Smooth muscle cell of the brain vasculature (primary cell): Measurements from ENCODE around the gene GLIS1.

Source experiments
- DNase-seq: peaks from one replicate; pipeline ENCODE4 v3.0.0-alpha.2; 2012; ENCODE audit warnings: low read depth, low spot score

The GLIS1 gene

GRCh38 chr1:53617851-53618499 is 121.0 kb downstream of the GLIS1 start:
- DNase-seq, result no peak

DNA sequence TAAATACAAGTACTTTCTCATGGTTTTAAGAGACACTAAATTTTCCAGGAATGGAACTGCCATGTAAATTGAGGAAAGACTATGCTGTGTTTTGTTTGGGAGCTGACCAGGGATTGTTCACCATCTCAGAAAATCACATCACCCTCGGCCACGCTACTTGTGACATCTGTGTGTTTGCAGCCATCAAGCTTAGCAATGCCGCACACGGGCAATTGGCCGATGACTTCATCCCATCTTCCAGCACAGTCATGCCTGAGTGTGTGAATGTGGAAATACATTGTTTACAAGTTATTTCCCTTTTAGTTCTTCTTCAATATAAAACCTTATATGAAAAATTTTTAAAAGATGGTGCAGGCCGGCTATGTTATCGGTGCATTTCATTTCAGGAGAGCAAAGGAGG is 121.6 kb downstream of the GLIS1 start:
- no peak for DNase-seq

DNA sequence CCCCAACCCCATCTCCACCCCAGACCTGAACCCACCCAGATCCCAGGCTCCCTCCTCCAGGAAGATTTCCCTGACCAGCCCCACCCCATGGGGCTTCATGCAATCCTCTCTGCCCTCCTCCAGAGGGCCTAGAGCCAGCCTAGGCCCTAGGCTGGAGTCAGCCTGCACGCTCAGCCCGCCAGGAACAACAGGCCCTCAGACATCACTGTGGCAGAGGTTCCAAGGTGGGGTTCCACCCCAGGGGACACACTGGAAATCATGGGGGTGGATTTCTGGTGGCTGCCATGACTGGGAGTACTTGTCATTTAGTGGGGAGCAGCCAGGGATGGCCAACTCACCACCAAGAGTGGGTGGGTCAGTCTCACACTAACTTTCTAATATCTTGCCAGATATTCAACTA is 122.0 kb downstream of the GLIS1 start:
- DNase-seq, result no peak

DNA sequence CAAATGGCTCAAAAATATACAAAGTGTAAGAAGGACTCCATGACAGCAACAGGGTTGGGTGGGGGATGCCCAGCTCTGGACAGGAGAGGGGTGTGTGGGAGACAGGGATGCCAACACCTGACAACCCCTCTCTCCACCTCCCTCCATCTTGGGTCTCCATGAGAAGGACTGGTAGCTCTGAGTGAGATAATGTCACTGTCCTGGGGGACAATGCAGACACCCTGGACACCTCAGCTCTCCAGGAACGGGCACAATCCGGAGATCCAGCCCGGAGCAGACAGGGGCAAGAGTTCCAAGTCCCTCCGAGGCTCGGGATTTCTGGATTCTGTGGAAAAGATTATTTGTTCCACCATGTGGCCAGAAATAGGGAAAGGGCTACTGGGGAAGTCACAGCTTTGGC is 122.5 kb downstream of the GLIS1 start:
- no peak for DNase-seq

- no peak for DNase-seq
These were observed 123.9 kb downstream of the GLIS1 start for GRCh38 chr1:53615101-53615500.

DNA sequence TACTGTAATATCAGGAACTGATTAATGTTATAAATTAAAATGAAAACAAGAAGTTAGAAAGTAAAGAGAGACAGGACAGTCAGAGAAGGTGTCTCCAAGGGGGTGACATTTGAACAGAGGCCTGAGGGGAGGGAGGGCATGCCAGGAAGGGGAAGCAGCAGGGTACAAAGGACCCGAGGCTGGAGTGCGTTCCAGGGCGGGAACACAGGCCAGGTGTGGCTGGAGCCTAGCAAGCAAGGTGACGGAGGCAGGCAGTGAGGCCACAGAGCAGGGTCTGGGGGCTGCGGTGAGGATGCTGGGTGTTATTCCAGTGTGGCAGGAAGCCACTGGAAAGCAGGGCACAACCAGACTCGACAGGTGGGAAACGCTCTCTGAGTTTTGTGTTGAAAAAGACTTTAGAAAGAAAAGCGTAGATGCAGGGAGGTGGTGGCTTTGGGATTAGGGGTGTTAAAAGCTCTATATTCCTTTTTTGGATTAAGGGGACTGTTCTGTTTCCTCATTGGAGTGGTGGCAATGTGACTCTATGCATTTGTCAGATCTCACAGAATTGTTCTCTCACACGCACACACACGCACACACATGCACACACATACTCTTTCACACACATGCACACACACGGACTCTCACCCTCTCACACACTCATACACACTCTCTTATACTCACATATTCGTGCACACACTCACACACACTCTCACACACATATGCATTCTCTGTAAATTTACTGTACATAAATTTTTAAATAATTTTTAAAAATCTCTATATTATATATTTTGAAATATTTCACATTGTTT is 124.5 kb downstream of the GLIS1 start:
- no peak for DNase-seq

GRCh38 chr1:53608676-53609075 is 130.3 kb downstream of the GLIS1 start:
- DNase-seq, result no peak

DNA sequence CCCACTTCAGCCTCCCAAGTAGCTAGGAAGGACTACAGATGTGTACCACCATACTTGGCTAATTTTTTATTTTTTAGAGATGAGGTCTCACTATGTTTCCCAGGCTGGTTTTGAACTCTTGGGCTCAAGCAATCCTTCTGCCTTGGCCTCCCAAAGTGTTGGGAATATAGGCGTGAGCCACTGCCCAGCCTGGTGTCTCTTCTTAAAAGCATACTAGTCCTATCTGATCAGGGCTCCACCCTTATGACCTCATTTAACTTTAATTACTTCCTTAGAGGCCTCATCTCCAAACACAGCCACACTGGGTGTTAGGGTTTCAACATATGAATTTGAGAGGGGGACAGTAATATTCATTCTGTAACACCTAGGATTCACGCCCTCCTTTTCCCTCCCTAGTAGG is 130.9 kb downstream of the GLIS1 start:
- no peak for DNase-seq

- no peak for DNase-seq
These were observed 132.3 kb downstream of the GLIS1 start for GRCh38 chr1:53606651-53607051.

- DNase-seq, result no peak
These were observed 132.8 kb downstream of the GLIS1 start for GRCh38 chr1:53606197-53606596.

DNA sequence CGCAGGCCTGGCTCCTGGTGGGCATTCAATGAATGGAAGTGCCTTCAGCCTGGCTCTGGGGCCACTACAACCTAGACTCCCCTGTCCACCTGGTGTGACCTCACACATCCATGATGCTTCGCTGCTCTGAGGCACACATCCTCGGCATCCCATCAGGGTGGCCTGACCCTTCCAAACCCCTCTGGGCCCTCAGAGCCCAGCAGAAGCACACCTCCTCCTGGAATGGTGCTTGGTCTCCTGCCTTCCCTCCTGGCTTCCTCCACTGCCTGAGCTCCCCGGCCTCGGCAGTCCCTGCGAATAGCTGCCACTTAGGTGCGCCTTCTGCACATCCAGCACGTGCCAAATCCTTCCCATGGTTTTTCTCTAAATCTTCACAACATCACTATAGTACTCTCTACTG is 133.8 kb downstream of the GLIS1 start:
- DNase-seq, result no peak

DNA sequence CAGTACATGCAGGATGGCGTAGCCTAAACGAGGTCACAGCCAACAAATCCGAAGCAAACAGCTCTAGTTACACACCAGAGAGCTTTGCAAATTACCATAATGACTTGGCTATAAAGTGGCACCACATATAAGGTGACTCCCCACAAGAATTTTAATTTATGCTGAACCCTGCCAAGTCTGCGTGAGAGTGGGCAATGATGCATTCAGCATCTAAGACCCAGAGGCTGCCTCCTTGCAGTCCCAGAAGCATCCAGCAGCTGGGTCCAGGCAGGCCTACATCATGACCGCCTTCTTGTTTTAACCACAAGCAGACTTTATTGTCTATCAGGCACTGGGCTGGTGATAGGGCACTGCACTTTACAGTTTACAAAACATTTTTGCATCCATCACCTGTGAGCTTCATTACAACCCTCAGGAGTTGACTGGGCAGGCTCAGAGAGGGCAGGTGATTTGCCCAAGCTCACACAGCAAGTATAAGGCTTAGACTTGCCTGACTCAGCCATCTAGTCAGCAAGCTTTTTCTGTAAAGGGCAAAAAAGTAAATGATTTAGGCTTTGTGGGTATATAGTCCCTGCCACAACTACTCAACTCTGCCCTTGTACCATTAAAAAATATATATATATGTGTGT is 134.6 kb downstream of the GLIS1 start:
- no peak for DNase-seq

- no peak for DNase-seq
These were observed 135.5 kb downstream of the GLIS1 start for GRCh38 chr1:53603431-53603830.

- no peak for DNase-seq
These were observed 136.8 kb downstream of the GLIS1 start for GRCh38 chr1:53601867-53602775.

DNA sequence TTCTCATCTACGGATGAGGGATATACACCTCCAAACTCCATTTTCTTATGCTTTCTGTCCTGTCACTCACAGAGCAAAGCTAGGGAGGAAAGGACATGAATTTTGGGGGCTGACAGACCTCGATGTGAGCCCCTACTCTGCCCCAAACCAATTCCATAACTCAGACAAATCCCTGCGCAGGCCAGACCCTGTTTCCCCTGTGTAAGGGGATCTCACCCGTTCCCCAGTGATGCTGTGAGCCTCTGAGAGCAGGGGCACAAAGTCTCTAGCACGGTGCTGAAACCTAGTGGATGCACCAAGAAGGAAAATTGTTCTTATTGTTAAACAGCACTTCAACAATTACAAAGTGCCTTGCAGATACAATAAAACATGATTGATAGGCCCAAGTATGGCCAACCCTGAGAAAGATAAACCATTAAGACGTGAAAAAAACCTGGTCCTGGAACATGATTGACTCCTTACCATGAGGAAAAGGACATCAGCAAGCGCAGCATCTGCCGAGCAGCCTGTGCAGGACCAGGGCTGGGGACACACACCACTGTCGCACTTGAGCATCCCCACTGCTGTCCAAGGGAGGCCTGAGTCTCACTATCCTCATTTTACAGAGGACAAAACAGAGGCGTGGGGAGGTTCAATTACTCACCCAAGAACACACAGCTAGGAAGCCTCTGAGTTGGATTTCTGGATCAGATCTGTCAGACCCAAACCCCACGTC is 137.8 kb downstream of the GLIS1 start:
- DNase-seq, result no peak

DNA sequence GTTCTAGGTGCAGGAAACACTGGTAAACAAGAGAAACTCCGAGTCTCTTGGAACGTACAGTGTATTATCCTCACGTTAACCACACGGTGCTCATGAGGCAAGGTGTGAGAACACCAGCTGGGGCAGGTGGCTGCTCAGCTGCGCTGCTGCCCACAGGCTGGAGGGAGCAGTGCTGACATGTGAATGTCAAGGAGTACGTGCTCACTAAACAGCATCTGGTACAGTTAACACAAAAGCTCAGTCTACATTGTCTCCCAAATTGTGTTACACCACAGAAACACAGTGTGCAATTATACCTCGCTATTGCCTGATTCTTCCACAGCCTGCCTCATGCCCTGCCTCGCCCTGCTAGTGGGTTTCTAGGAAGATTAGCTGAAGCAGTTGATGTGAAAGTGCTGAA is 138.4 kb downstream of the GLIS1 start:
- DNase-seq, result no peak

GRCh38 chr1:53600001-53600400 is 139.0 kb downstream of the GLIS1 start:
- DNase-seq, result no peak

- DNase-seq, result no peak
These were observed 139.5 kb downstream of the GLIS1 start for GRCh38 chr1:53599481-53599880.

GRCh38 chr1:53598966-53599365 is 140.0 kb downstream of the GLIS1 start:
- no peak for DNase-seq

DNA sequence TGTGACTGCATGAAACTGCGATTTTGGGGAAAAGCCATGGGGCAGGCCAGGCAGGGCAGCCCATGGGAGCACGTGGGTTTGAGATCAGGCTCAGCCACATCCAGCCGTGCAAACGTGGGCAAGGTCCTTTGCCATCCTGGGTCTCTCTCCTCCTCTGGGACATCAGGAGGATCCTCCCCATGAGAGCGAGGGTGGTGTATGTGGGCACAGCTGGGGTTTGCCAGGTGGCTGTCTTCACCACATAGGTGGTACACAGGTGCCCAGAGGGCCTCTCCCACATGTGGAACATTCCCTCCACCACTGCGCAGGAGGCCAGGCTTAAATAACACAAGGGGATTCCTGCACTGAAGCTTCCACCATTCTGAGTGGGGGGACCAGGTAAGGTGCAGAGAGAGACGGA is 143.1 kb downstream of the GLIS1 start:
- DNase-seq, result no peak
